Stimulated activated naive CD8-positive, alpha-beta T cell treated with anti-CD3 and anti-CD28 coated beads, Interleukin-15, Interleukin-2, amounts not matched to agents 100 U/mL and 50 U/mL, for 24 hours (primary cell): ENCODE data around the gene NTNG1.
A peak's percentile ranks its signal among the peaks of the same experiment; 100 is the strongest.

ENCODE experiments used
- ATAC-seq: fragments of 150-1000 bp; cut with Tn5 transposase; one replicate; pipeline ENCODE4 v1.10.0; 2021
- DNase-seq: peaks from one replicate; pipeline ENCODE4 v3.0.0; 2021

The NTNG1 gene

DNA sequence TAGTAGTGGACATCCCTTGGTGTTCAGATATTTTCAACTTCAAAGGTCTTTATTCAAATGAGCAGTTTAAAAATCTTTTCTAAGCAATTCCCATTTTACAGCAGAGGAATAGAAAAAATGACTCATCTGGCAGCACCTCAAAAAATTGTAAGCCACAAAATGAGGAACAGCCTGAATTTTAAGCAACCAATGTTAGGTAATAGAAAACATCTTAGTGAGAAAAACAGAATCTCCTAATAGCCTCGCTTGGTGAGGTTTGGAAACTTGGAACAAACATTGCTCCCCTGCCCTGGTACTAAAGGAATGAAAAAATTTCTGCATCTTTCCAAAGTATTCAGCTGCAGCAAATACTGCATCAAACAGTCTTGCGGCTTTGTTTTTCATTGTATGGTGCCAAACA lies 264.4 kb downstream of the NTNG1 start:
- ATAC-seq: no peak
- no peak for DNase-seq

DNA sequence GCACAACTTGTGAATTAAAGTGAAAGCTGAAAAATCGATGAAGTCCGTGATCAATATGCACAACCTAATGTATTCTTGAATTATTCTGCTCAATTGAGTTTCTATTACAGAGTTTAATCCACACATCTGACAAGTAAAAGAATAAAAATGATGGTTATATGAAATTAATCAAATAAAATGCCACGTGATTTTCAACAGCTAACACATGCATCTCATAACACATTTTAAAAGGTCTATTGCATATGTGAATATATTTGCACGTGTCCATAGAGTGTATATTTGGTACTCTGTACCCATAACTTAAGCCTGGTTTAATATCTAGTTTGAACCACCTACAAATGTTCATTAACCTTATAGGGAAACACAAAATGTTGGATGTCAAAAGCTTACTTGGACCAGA lies 266.2 kb downstream of the NTNG1 start:
- DNase-seq (no peak), ATAC-seq (no peak)

DNA sequence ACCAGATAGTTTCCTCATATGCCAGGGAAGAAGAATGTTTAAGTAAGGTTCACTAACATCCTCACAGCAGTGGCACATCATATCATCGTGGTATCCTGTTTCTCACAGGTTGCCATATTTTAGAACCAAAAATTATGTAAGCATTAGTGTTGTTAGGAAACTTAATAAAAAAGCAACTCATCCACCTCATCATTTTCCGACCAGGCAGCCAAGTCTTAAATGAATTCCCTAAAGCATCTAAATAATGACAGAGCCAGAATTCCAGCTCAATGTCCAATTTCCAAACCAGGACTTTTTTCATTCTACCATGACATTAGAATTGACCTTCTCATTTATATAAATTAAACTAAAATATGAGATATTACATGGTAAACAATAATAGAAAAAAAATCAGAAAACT lies 272.7 kb downstream of the NTNG1 start:
- no peak for ATAC-seq

DNA sequence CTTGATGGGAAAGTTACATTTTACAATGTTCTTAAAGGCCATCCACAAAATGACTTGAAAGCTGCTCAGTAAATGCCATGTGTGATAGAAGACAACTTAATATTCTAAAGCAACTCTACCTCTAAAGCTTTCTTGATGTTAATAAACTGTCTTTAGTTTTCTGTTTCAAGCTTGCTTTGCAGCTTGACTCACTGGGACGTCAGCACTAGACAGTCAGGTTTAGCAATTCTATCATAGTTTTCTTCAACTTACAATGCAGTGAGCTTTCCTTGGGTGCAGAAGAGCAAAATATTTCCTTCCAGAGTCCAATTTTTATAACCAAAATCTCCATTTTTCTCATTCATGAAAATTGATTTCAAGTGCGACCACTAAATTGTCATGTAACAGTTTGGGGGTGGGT lies 273.1 kb downstream of the NTNG1 start:
- ATAC-seq (no peak), DNase-seq (no peak)

More for the DNA sequence above, 272.7 kb downstream of the NTNG1 start:
- DNase-seq: no peak

DNA sequence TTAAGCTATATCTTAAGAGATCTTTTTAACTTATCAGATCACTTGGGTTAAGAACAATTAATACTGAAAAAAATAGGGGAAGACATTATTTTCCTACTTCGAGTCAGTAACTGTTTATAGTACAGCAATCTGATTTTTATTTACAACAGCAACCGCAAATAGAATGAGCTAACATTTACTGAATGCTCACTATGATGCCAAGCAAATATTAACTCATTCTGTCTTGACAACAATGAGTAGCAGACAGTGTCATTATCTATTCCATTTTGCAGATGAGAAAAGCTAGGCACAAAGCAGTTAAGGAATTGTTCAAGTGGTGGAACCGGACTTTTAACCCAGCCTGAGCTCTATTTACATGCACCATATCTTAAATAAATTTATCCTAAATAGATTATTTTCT lies 273.7 kb downstream of the NTNG1 start:
- ATAC-seq (no peak), DNase-seq (no peak)

DNA sequence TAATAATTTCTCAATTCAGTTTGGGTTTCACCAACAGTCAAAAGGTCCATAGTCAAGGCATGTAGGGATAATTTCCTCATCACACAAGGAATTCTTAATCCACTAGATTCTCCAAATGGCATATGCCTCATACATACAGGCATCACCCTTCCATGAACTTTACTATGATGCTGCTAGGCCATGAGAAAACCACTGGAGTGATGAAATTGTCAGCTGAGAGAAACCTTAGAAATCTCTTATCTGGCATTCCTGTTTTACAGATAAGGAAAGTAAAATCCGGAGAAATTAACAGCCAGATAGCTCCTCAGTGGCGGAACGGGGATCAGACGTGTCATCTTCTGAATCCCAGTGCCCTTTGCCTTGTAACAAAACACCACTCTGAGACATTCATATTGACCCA lies 274.4 kb downstream of the NTNG1 start:
- DNase-seq (no peak), ATAC-seq (no peak)

DNA sequence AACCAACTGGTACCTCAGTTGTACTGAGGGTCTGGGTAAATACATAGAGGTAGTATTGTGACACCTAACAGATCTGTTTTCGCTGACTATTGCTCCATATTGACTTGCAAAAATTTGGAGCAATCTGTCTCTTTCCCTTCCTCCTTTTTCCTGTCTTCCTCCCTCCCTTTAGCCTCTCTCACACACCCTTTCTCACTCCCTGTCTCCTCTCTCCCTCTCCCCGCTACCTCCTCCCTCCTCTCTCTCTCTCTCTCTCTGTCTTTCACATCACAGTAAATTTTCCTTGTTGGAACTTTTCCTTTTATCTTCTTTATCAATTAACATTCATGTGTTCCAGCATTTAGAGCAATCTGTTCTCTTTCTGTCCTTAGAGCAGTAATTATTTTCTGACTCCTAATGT lies 278.2 kb downstream of the NTNG1 start:
- no peak for DNase-seq
- ATAC-seq: no peak

DNA sequence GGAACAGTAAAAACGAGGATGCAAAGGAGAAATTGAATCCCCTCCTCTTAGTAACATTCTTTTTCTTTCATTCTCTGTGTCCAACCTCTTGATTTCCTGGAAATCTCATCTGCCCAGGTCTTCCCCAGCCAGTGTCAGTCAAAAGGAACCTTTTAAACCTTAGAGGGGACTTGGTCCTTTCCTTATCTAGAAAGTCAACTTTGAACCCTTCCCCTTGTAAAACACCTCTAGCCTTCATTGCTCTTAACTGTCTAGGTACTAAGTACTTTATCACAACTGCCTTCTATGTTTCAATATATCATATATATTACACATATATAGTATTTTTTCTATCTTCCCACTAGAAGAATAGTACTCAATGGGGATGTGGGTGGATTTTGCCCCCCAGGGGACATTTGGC lies 282.1 kb downstream of the NTNG1 start:
- ATAC-seq (no peak), DNase-seq (no peak)

DNA sequence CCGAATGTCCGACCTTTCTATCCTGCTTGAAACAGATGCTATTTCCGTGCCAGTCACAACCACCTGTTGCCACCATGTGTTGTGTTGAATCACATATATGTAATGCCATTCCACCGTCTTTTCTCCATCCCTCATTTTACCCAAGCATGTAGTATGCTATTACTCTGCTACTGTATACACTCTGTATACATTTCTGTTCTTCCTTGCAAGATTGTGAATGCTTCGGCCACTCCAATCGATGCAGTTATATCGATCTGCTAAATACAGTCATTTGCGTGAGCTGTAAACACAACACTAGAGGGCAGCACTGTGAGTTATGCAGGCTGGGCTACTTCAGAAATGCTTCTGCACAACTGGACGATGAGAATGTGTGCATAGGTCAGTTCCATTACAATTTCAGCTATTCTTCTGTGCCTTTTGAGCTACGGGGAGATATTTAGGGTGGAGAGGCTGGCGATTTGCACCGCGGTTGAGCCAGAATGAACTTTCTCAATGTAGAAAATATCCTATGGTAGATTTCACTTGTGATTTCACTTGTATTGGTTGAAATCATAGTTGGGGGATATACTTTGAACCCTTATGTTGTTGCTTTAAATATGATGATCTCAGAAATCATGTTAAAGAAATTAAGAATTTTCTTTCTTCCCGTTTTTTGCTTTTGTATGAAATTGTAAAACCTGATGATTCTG lies 289.8 kb downstream of the NTNG1 start:
- peak; percentile 9 for DNase-seq
- no peak for ATAC-seq

DNA sequence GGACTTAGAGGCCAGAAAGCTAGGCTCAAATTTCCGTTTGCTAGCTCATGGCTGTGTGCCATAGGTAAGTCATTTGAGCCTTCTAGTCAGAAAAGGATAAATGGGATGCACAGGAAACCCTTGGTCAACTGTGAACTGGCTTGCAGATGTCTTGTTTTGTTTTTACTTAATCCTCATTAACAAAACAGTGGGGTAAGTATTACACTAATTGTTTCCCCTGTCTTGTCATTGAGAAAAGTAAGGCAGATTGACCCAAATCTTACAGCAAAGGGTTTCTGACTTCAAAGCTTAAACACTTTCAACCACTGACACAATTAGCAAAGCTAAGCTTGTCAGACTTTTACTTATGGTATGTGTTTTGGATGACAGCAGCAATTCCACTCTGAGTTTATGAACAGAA lies 291.3 kb downstream of the NTNG1 start:
- ATAC-seq: no peak
- DNase-seq: no peak

DNA sequence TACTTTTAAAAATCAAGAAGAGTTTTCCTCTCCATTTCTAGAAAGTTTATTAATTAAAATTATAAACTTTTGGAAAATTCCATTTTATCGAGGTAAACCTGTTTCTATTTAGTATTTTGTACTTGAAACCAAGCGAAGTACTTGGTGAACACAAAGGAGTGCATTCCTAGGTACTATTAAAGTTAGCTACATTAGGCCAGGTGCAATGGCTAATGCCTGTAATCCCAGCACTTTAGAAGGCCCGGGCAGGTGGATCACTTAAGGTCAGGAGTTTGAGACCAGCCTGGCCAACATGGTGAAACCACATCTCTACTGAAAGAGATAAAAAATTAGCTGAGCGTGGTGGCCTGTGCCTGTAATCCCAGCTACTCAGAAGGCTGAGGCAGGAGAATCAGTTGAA lies 292.2 kb downstream of the NTNG1 start:
- no peak for DNase-seq
- ATAC-seq: no peak

DNA sequence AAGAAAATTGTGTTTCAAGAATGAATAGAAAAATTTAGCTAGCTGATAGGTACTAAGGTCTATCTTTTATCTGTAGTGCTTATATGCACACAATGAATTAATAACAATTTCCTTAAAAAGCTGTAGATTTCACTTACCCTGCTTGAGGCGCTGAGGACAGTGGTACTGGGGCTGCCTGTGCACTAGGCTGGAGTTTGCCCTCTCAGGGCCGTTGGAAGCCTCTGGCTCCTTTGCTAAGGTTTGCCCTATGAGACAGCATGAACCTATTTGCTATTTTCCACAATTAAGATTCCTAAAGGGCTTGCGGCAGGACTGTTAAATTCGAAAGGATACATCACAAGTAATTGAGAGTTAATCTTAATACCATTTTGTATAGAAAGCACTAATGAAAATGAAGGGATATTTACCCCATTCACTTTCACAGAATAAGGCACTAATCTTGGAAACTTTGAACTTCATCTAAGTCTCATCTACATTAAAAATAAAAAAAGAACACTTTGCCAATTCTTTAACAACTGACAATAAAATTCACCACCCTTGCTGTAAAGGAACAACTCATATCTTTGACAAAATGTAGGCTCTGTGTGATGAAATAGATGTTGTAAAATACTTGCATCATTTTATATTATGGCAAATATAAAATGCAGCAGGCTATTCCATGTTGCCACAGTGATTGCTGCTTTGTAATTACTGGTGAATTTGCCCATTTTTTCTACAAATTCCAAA lies 293.0 kb downstream of the NTNG1 start:
- DNase-seq: no peak
- ATAC-seq: no peak

DNA sequence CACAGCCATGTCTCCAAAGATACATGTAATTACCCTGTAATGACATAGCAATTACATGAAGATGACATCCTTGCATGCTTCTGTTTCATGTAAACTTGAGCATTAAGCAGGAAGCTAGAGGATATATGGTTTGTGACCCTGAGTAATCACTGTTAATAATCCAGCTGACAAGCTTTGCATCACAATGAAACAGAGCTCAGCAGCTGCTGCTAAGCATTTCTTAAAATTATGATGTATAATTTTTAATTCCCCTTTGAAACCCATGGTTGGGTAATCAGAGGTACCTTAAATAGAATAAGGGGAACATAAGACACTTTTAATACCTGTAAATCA lies 293.5 kb downstream of the NTNG1 start:
- ATAC-seq (no peak), DNase-seq (no peak)

DNA sequence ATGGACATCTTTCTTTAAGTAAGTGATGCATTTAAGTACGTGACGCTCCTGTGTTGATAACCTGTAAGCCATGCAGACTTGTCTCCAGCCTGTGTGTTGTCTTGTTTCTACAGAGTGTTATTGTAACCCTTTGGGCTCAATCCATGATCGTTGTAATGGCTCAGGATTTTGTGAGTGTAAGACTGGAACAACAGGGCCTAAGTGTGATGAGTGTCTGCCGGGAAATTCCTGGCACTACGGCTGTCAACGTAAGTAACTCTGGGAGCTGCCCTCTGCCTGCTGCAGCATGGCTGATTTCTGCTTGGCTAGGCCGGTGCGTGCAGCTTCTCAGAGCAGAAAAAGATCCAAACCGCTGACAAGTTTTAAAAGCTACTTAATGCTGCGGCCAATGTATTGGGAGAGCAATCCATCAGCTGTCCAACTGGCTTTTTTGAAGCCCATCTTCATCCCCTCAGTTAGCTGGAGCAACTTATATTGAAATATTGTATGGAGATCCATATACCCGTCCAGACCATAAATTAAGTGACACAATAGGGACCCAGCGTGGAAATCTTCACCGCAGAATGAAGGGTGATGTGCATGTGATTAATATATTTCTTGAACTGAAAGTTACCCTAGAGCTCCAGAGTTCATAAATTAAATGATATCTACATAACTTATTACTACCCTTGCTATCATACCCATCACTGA lies 295.9 kb downstream of the NTNG1 start:
- DNase-seq: no peak
- ATAC-seq: no peak

DNA sequence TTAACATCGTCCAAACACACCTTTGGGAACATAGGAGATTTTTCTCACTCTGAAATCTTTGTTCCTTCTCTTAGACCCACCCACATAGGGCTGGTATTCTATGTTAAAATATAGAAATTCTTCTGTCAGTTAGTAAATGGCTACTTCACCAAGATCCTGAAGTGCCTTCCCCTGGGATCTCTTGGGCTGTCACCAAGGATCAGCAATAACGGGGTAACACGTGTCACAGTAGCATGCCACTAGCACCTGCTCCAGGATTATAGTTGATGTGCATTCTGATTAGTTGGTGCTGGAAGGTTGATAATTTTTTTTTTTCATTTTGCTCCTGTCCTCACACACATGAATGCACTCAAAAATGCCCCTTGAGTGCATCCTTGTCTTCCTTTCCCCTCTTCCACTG lies 298.7 kb downstream of the NTNG1 start:
- no peak for ATAC-seq

DNA sequence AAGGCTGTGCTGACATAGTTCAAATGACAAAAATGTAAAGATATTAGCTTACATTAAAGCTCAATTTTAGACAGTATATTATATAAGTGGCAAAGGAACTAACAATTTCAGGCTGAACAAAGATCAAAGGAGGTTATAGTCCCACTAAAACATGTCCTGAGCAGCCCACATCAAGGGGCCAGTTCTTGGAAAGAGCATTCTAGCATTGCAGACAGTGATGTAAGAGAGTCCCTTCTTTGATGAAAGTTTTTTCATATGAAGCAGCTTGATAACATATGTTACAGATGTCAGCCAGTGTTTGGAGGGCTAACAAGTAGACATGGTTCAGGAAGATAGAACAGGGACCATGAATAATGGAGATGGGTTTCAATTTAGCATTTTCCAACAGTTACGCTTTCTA lies 301.7 kb downstream of the NTNG1 start:
- ATAC-seq (no peak), DNase-seq (no peak)

More for the DNA sequence above, 298.7 kb downstream of the NTNG1 start:
- no peak for DNase-seq

DNA sequence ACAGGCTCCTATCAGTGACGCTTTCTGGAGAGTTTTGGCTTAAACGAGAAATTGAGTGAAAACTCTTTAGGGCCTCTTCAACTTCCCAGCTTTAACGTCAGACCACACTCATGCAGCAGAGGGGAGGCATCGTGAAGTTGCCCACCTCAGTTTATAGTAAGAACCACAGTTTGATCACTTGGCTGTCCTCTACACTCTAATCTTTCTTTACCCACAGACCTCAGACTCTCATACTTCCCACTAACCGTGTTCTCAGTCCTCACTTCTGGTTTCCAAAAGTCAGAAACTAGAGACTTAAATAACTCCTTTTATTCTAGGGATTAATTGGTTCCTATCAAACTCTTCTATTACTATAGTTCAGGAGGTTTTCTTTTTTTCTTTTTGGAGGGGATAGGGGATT lies 302.2 kb downstream of the NTNG1 start:
- ATAC-seq: no peak
- DNase-seq: no peak

DNA sequence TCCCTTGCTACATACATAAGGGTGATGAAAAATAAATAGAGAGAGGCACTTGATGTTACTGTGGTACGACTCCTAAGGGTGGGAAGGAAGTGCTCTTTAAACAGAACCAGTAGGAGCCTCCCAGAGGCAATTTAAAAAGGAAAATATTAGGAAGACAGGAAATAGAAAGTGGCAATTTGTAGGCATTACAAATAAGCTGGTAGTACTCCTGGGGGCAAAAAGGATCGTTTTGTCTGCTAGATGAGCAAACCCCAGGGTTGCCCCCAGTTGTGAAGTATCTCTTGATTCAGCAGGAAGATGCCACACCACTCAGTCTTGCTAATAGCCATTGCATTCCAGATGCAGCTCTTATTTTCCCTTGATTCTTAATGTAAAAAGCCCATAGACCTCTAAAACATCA lies 303.0 kb downstream of the NTNG1 start:
- no peak for ATAC-seq

DNA sequence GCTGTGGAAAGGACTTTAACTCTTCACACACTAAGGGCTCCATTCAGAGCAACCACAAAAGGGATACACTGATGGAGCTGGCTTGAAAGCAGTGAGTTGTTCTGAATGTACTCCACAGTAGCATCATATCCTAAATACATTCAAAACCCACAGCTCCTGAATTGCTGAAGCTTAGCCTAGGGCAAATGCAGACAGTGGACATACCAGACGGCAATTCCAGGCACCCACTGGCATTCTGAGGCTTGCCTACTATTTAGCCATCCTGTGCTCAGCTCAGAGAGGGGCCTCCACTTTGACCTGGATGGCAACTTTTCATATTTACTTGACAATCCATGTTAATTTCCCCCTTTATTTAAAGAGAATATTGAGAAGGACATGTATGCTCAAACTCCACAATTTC lies 303.5 kb downstream of the NTNG1 start:
- ATAC-seq (no peak), DNase-seq (no peak)

More for the DNA sequence above, 303.0 kb downstream of the NTNG1 start:
- no peak for DNase-seq

DNA sequence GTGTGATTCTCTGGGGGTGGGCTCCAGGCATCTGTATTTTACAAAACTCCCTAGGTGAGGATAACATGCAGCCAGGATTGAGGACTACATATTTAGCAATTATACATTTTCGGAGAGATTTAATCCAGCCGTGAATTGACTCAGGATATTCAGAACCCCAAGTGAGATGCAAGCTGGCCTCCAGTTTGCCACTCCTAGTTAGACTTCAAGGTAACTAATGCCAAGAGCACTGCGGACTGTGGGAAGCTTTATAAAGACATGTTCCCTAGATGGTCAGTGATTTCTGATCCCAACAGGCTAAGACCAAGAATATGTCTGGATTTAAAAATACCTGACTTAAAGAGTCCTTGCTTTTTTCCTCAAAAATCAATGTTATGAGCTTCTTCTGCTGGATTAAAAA lies 308.5 kb downstream of the NTNG1 start:
- ATAC-seq: no peak
- DNase-seq: no peak

DNA sequence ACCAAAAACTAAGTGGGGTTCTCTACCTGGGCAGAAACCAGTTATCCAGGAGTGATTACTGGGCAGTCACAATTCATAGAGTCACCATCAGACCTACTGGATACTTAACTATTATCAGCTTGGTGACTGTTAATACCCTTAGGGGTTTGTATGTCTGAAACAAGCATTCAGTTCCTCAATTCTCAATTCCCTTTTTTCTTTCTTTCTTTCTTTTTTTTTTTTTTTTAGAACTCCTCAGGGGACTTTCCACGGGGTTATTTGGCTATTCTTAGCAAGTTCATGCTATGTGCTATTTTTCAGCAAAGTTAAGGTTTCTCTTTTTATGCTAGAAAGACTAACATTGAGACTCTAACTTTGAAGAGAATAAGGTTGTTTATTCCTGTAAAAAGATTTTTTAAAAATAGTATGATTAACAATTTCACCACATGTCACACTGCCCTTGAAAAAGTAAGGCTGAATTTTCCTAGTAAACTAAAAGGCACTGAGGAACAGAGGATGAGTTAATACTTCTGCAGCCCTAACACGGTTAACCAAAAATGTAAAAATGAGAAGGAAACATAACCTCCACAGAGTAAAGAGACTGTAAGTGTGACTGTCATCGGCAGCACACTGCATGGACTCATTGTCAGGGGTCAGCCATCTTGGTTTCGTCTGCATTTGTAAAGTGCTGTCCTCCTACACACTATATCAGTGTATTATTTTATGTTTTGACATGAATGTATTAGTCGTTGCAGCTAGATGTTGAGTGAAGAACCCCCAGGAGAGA lies 310.2 kb downstream of the NTNG1 start:
- no peak for ATAC-seq
- DNase-seq: no peak

DNA sequence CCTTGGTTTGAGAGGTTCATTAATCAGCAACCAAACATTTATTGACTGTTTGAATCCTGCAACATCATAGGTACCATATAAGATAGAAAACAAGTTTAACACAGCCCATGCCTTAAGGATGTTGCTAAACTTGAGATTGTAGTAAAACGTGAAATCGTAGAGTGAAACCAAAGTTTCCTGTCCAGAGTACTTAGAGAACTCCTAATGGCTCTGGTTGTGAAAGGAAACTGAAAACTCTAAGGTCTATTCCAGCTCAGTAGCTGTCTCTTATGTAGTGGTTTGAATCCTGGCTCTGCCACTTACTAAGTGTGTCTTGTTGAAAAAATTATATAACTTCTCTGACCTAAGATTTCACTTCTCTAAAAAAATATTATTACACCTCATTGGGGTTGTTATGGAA lies 310.9 kb downstream of the NTNG1 start:
- DNase-seq (no peak), ATAC-seq (peak; percentile 33)

DNA sequence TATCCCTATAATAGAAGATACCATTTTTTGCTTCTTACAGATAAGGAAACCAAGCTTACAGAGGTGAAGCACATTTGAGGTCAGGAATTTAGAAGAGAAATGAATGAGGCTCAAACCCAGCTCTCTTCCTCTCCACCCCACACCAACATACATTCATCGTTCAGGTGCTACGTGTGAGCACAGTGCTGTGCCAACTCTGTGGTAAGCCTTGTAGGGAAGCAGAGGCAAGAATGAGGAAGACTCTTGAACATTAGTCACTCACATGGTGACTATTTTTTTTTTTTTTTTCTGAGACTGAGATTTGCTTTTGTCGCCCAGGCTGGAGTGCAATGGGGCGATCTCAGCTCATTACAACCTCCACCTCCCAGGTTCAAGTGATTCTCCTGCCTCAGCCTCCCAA lies 314.0 kb downstream of the NTNG1 start:
- DNase-seq (no peak), ATAC-seq (no peak)
